Mucosa of stomach (tissue), 1 donor: ENCODE data around the gene METTL9.
"Not testable (repeated sequence)": the region's sequence is repeated elsewhere in the genome, so short reads cannot be mapped to it uniquely, and the experiment has no call there.

ENCODE experiments used
- H3K27me3 ChIP-seq: one replicate; pipeline ENCODE4 v1.7.0; 2013; ENCODE audit warnings: mild to moderate bottlenecking, low read length; ENCODE audit not compliant: control insufficient read depth, insufficient read depth
- H3K36me3 ChIP-seq: one replicate; pipeline ENCODE4 v1.7.0; 2013; ENCODE audit warnings: low read length; ENCODE audit not compliant: control insufficient read depth, insufficient read depth
- H3K4me1 ChIP-seq: one replicate; pipeline ENCODE4 v1.7.0; 2013; ENCODE audit warnings: mild to moderate bottlenecking, low read length; ENCODE audit not compliant: control insufficient read depth, insufficient read depth
- H3K4me3 ChIP-seq: one replicate; pipeline ENCODE4 v1.7.0; 2013; ENCODE audit warnings: low read length
- H3K9ac ChIP-seq: one replicate; pipeline ENCODE4 v1.7.0; 2013; ENCODE audit warnings: mild to moderate bottlenecking, low read length, moderate library complexity
- H3K9me3 ChIP-seq: one replicate; pipeline ENCODE4 v1.7.0; 2013; ENCODE audit warnings: mild to moderate bottlenecking, low read length, moderate library complexity; ENCODE audit not compliant: control insufficient read depth
- donor health status: Pancreatic carcinoma.

The METTL9 gene

GRCh38 chr16:21646721-21647561, 47.6 kb downstream of the METTL9 start:
- no peaks in the 10 kb centered on the region for H3K27me3 ChIP-seq
- peaks cover 12% of the 10 kb centered on the region for H3K4me1 ChIP-seq
- H3K36me3 ChIP-seq: no peaks in the 10 kb centered on the region
- H3K9ac ChIP-seq: no peak overlapping the region
- no peaks in the 10 kb centered on the region for H3K9me3 ChIP-seq
- H3K4me3 ChIP-seq: no peak overlapping the region

- no peaks in the 10 kb centered on the region for H3K9me3 ChIP-seq
- H3K4me1 ChIP-seq: peaks cover 12% of the 10 kb centered on the region
- H3K9ac ChIP-seq: no peak overlapping the region
- no peaks in the 10 kb centered on the region for H3K36me3 ChIP-seq
- H3K27me3 ChIP-seq: no peaks in the 10 kb centered on the region
- no peak overlapping the region for H3K4me3 ChIP-seq
Observed at GRCh38 chr16:21647562-21648164, 48.3 kb downstream of the METTL9 start.

DNA sequence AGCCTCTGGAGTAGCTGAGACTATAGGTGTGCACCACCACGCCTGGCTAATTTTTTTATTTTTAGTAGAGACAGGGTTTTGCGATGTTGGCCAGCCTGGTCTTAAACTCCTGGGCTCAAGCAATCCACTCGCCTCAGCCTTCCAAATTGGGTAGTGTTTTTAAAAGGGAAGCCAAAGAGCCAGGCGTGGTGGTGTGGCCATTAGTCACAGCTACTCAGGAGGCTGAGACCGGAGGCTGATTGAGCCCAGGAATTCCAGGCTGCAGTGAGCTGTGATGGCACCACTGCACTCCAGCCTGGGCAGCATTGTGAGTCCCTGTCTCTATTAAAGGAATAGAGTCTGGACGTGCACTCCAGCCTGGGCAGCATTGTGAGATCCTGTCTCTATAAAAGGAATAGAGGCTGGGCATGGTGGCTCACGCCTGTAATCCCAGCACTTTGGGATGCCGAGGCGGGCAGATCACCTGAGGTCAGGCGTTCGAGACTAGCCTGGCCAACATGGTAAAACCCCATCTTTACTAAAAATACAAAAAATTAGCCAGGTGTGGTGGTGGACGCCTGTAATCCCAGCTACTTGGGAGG, 50.5 kb downstream of the METTL9 start:
- H3K4me3 ChIP-seq, H3K9me3 ChIP-seq, H3K36me3 ChIP-seq, H3K27me3 ChIP-seq, H3K9ac ChIP-seq: not testable (repeated sequence)
- H3K4me1 ChIP-seq: peaks cover 12% of the 10 kb centered on the region

DNA sequence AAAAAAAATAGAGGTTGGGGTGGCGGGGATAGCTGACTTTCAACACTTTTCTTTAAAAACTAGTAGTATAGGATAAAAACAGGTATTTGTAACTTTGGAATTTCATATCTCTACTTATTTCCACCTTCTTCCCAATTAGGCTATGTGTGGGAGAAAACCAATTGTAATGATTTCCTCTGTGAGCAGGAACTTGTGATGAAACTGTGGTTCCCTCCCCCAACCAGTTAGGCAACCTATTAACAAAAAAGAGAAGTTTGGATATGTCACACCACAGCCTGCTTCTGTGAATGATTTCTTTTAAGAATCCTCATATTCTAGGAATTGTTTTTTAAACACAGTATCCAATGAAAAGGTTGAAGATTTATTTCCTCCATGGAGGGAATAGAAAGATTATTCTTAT, 51.1 kb downstream of the METTL9 start:
- Histone ChIP-seq H3K9me3 (no peaks in the 10 kb centered on the region), H3K4me1 (peaks cover 12% of the 10 kb centered on the region), H3K36me3 (no peaks in the 10 kb centered on the region)

DNA sequence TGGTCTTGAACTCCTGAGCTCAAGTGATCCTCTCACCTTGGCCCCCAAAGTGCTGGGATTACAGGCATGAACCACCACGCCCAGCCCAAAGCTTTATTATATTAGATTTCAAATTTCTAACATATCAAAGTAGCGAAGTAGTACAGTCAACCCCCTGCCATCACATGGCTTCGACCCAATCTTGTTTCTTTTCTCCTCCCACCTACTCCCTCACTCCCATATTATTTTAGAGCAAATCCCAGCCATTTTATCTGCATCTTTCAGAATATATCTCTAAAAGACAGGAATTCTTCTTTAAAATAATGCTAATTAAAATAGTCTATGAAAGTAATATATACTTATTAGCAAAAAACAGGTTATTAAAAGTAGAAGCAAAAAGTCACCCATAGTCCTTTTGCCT, 52.1 kb downstream of the METTL9 start:
- no peaks in the 10 kb centered on the region for H3K9me3 ChIP-seq
- no peak overlapping the region for H3K9ac ChIP-seq
- H3K36me3 ChIP-seq: no peaks in the 10 kb centered on the region
- no peak overlapping the region for H3K4me3 ChIP-seq
- peaks cover 2% of the 10 kb centered on the region for H3K4me1 ChIP-seq
- no peaks in the 10 kb centered on the region for H3K27me3 ChIP-seq

More for the DNA sequence above, 51.1 kb downstream of the METTL9 start:
- Histone ChIP-seq H3K4me3 (no peak overlapping the region), H3K27me3 (no peaks in the 10 kb centered on the region), H3K9ac (no peak overlapping the region)

GRCh38 chr16:21652453-21652852, 53.1 kb downstream of the METTL9 start, which contains the start of gene IGSF6:
TSS of gene IGSF6 (minus strand) at chr16:21652608. CDS start at chr16:21652598, 10 bp downstream.
- Histone ChIP-seq H3K27me3 (no peaks in the 10 kb centered on the region), H3K9me3 (no peaks in the 10 kb centered on the region), H3K4me1 (peaks cover 6% of the 10 kb centered on the region), H3K4me3 (no peak within 1 kb of the TSS), H3K36me3 (no peaks in the 10 kb centered on the region), H3K9ac (no peak within 1 kb of the TSS)

DNA sequence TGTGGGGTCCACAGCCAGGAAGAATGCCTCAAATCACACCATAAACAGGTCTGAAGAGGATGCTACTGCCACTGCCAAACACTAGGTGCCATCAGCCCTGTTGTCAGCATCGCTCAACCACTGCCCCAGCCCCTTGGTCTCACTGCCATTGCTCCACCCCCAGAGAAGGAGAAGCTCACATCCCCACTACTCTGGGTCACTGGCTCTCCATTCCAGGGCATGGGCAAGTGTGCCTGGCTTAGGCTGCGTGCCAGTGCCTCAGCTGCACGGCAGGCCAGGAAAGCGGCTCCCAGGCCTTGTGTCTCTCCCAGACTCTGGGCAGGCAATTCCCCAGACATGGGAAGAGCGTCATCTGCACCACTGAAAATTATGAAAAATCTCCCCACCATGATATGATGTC, 54.2 kb downstream of the METTL9 start:
- Histone ChIP-seq H3K9ac (no peak overlapping the region), H3K4me1 (peaks cover 6% of the 10 kb centered on the region), H3K36me3 (no peaks in the 10 kb centered on the region), H3K4me3 (no peak overlapping the region), H3K9me3 (no peaks in the 10 kb centered on the region), H3K27me3 (no peaks in the 10 kb centered on the region)

- Histone ChIP-seq H3K9me3 (no peaks in the 10 kb centered on the region), H3K36me3 (no peaks in the 10 kb centered on the region), H3K4me3 (no peak overlapping the region), H3K9ac (no peak overlapping the region), H3K4me1 (peaks cover 6% of the 10 kb centered on the region), H3K27me3 (no peaks in the 10 kb centered on the region)
Observed at GRCh38 chr16:21654466-21654865, 55.1 kb downstream of the METTL9 start.

DNA sequence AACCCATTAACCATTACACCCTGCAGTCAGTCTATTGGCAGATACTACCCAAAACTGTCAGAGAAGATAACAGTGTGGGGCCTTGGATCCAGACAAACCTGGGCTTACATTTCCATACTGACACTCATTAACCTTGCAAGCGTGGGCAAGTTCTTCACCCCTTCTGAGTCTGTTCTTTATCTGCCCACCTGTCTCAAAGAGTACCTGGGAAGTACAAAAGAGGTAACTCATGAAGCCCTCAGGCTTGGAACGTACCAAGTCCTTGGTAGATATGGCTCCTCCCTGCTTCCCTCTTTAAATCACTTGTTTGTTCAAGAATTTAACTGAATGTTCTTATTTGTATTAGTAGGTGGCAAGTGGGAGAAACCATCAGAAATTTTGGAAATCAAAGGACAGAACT, 55.5 kb downstream of the METTL9 start:
- Histone ChIP-seq H3K4me3 (no peak overlapping the region), H3K4me1 (peaks cover 6% of the 10 kb centered on the region), H3K9me3 (no peaks in the 10 kb centered on the region), H3K27me3 (no peaks in the 10 kb centered on the region), H3K36me3 (no peaks in the 10 kb centered on the region), H3K9ac (no peak overlapping the region)

GRCh38 chr16:21656795-21657768, 57.7 kb downstream of the METTL9 start:
- H3K36me3 ChIP-seq: no peaks in the 10 kb centered on the region
- H3K9me3 ChIP-seq: no peaks in the 10 kb centered on the region
- H3K4me1 ChIP-seq: peaks cover 6% of the 10 kb centered on the region
- H3K4me3 ChIP-seq: no peak overlapping the region
- H3K27me3 ChIP-seq: no peaks in the 10 kb centered on the region
- no peak overlapping the region for H3K9ac ChIP-seq

DNA sequence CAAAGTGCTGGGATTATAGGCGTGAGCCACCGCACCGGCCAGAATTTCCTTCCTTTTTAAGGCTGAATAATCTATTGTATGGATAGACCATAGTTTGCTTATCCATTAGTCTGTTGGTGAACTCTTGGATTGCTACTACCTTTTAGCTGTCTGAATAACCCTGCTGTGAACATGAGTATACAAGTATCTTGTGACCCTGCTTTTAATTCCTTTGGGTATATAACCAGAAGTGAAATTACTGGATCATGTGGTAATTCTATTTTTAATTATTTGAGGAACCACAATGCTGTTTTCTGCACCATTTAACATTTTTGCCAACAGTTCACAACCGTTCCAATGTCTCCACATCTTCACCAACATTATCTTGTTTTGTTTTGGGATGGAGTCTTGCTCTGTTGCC, 59.7 kb downstream of the METTL9 start:
- Histone ChIP-seq H3K9ac (no peak overlapping the region), H3K4me1 (peaks cover 6% of the 10 kb centered on the region), H3K9me3 (no peaks in the 10 kb centered on the region), H3K4me3 (no peak overlapping the region), H3K36me3 (no peaks in the 10 kb centered on the region), H3K27me3 (peaks cover 6% of the 10 kb centered on the region)
